Measurements from ENCODE around the gene BSG. TPM values are rescaled to one million over a fixed set of nuclear protein-coding genes. Genes with fewer than 3 reads are reported as not detected.

BSG gene
- total and polyA plus RNA-seq, 9 donors = 111 to 484 (median 315) TPM

GRCh38 chr19:574658-575526, 2.5 kb downstream of the BSG start:
- Histone ChIP-seq H3K9me3 (no peaks in the 10 kb centered on the region), H3K36me3 (no peaks in the 10 kb centered on the region), H3K27me3 (no peaks in the 10 kb centered on the region), H3K27ac (peak overlapping the region in 1 of 2 donors; percentile 8), H3K4me1 (ENCODE audit: insufficient read depth) (peaks cover 32% of the 10 kb centered on the region), H3K4me3 (peak overlapping the region; percentile 28)
- TF ChIP-seq CTCF (IDR thresholded peaks at IDR 0.05) (no peak), POLR2A (IDR thresholded peaks at IDR 0.05) (no peak), EP300 (IDR thresholded peaks at IDR 0.05) (no peak)
- intact Hi-C loops (cut with DNase I) = loop anchor here in 1 of 4 donors (5.0 kb wide), 1 partner anchor 43 kb away; the partner anchor contains the start of gene CDC34
- 9 to 23% (median 12%) methylated on average over 30 to 32 of the region's 32 CpGs for WGBS, 3 donors
- DNase-seq = peak in 4 of 5 donors; percentile 43 to 66 (median 59)

- DNase-seq = peak; percentile 67 to 82 (median 71)
- H3K36me3 ChIP-seq = no peaks in the 10 kb centered on the region
- H3K27me3 ChIP-seq = no peaks in the 10 kb centered on the region
- H3K27ac ChIP-seq = no peak overlapping the region
- 27 to 33% (median 29%) methylated on average over 36 to 38 of the region's 38 CpGs for WGBS, 3 donors
- H3K4me1 ChIP-seq (ENCODE audit: insufficient read depth) = peaks cover 32% of the 10 kb centered on the region
- no peaks in the 10 kb centered on the region for H3K9me3 ChIP-seq
- no peak for TF ChIP-seq CTCF (IDR thresholded peaks at IDR 0.05)
- no peak for TF ChIP-seq EP300 (IDR thresholded peaks at IDR 0.05)
- no peak for TF ChIP-seq POLR2A (IDR thresholded peaks at IDR 0.05)
- H3K4me3 ChIP-seq = peak overlapping the region; percentile 28
- intact Hi-C loops (cut with DNase I) = loop anchor here in 1 of 4 donors (5.0 kb wide), 1 partner anchor 44 kb away; the partner anchor contains the start of gene CDC34
Measured at GRCh38 chr19:575527-576506, 3.4 kb downstream of the BSG start.

DNA sequence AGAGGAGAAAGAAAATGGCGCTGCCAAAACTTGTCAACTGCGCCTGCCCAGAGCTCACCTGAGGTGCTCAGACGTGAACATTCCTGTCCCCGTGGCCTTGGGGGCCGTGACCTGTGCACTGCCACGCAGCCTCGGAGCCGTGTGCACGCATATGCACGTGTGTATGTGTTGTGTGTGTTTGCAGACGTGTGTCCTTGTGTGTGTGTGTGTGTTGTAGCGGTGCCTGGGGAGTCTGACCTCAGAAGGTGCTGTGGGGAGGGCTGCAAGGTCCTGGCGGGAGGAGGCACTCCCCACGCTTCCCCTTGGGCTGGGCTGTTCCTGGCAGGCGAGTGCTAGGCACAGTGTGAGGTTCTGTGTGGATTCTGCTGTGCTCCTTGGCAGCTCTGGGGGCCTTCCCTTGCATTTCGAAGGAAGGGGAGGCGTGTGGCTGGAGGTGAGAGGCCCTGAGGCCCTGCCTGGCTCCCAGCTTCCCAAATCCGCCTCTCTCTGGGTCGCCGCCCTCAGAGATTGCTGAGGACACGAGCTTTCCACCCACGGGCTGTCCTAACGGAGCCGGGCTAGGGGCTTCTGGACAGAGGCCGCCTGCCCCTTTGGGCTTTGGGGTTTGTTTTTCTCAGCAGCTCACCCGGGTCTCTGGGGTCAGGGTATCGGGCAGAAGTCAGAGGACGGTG, 4.5 kb downstream of the BSG start:
- no peak for DNase-seq
- Histone ChIP-seq H3K4me3 (no peak overlapping the region), H3K4me1 (ENCODE audit: insufficient read depth) (peaks cover 29% of the 10 kb centered on the region), H3K27ac (no peak overlapping the region), H3K36me3 (no peaks in the 10 kb centered on the region), H3K9me3 (no peaks in the 10 kb centered on the region), H3K27me3 (no peaks in the 10 kb centered on the region)
- 80 to 83% (median 81%) methylated on average over 28 of the region's 28 CpGs for WGBS, 3 donors
- intact Hi-C loops (cut with DNase I) = loop anchor here in 1 of 4 donors (5.0 kb wide), 1 partner anchor 45 kb away; the partner anchor contains the start of gene CDC34
- TF ChIP-seq CTCF (IDR thresholded peaks at IDR 0.05) = no peak
- no peak for TF ChIP-seq POLR2A (IDR thresholded peaks at IDR 0.05)
- TF ChIP-seq EP300 (IDR thresholded peaks at IDR 0.05) = no peak

Data from ovary (tissue), 9 donors.